Right atrium auricular region (tissue), 2 donors: Measurements from ENCODE around the gene CIBAR2. TPM values are rescaled to one million over a fixed set of nuclear protein-coding genes. Genes with fewer than 3 reads are reported as not detected.

Source experiments
- DNase-seq: peaks from one replicate; pipeline ENCODE4 v3.0.0-alpha.2; 2019; ENCODE audit warnings: low spot score
- H3K27ac ChIP-seq, 2 donors: fragments of 200-600 bp; sonication (generic); 1 replicate in 1 of 2; 2 replicates in 1 of 2; pipeline ENCODE4 v1.5.1; 2016 to 2019
- H3K27me3 ChIP-seq, 2 donors: fragments of 200-600 bp; sonication (generic); one replicate each; pipeline versions ENCODE4 v1.5.1 to v1.6.0; 2017 to 2019
- H3K36me3 ChIP-seq: fragments of 200-600 bp; sonication (generic); one replicate; pipeline ENCODE4 v1.5.1; 2016
- H3K4me1 ChIP-seq, 2 donors: fragments of 200-600 bp; sonication (generic); one replicate each; pipeline versions ENCODE4 v1.5.1 to v1.6.0; 2017 to 2019
- H3K4me3 ChIP-seq, 2 donors: fragments of 200-600 bp; sonication (generic); 1 replicate in 1 of 2; 2 replicates in 1 of 2; pipeline ENCODE4 v1.5.1; 2017 to 2019; ENCODE audit warnings: mild to moderate bottlenecking in 1 of 2, moderate library complexity in 1 of 2
- H3K9me3 ChIP-seq, 2 donors: fragments of 200-600 bp; sonication (generic); one replicate each; pipeline ENCODE4 v1.5.1; 2019
- total RNA-seq, 2 donors: library from RNA; depleted of rRNA; stranded (reverse); fragments of >200 nt; gene quantifications; one replicate each; pipeline ENCODE4 v1.1.0, GENCODE V29; 2016
- TF ChIP-seq, protein P1 (sequence below), 2 donors: fragments of 200-600 bp; sonication (generic); IDR thresholded peaks; one replicate each; pipeline ENCODE4 v1.5.1; 2019; ENCODE audit warnings: antibody characterized with exemption in 2 of 2

The CIBAR2 gene
- total RNA-seq, 2 donors from 2014 or later = not detected

DNA sequence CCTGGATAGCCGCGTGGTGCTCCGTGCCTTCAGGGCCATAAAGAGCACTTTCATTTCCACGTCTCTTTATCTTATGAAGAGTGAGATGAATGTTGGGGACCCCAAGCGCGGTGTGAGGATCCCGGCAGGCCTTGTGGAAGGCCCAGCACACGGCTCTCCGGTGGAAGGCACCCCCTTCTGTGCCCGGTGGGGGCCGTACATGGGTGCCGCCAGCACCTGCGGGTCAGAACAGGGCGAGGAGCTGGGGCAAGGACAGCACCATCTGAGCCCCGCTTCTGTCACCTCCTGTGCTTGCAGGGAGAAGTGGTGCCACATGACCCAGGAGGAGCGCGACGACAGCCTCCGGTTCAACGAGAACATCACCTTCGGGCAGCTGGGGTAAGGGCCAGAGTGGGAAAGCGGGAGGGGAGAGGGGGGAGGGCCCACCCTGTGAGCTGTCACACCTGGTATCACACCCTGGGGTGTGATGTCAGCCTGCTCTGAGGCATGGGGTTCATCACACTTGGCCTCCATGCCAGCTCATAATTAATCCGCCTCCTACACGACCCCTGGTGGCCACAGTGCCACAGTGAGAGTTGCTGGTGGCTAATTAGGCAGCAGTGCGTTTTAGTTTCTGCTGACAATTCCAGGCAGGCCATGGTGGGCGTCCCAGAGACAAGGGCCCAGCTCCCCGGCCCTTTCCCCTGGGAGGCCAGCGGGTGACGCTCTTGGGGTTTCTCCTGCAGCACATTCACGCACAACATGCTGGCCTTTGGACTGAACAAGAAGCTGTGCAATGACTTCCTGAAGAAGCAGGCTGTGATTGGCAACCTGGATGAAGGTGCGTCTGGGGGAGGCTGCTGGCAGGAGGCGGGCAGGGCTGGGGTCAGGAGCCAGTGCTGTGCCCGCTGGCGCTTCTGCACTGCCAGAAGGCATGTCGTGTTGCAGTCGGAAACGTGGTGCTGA lies 25.7 kb downstream of the CIBAR2 start:
- H3K36me3 ChIP-seq = no peaks in the 10 kb centered on the region
- no peaks in the 10 kb centered on the region for H3K27me3 ChIP-seq
- DNase-seq = peak; percentile 80
- TF ChIP-seq, protein P1, sequence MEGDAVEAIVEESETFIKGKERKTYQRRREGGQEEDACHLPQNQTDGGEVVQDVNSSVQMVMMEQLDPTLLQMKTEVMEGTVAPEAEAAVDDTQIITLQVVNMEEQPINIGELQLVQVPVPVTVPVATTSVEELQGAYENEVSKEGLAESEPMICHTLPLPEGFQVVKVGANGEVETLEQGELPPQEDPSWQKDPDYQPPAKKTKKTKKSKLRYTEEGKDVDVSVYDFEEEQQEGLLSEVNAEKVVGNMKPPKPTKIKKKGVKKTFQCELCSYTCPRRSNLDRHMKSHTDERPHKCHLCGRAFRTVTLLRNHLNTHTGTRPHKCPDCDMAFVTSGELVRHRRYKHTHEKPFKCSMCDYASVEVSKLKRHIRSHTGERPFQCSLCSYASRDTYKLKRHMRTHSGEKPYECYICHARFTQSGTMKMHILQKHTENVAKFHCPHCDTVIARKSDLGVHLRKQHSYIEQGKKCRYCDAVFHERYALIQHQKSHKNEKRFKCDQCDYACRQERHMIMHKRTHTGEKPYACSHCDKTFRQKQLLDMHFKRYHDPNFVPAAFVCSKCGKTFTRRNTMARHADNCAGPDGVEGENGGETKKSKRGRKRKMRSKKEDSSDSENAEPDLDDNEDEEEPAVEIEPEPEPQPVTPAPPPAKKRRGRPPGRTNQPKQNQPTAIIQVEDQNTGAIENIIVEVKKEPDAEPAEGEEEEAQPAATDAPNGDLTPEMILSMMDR (IDR thresholded peaks at IDR 0.05) = peak; percentile 56 to 87
- H3K9me3 ChIP-seq = no peaks in the 10 kb centered on the region
- no peak overlapping the region for H3K4me3 ChIP-seq
- H3K27ac ChIP-seq = no peak overlapping the region
- peaks cover 0 to 26% of the 10 kb centered on the region in 2 donors for H3K4me1 ChIP-seq

DNA sequence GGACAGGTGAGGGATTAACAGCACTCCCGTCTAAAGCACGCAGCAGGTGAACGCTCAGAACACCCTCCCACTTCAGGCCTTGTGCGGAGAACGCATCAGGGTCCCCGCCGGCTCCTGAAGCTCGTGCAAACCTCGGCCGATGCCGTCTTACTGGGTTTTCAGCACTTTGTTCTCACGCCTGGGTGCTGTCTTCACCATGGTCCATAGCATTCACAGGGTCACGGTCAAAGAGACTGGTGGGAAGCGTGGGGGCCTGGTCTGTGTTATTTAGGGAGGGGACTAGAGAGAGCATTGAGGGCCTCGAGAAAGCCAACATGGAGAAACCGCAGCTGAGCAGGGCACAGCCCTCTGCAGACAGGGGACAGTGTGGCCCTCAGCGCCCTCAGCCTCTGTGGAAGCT lies 26.6 kb downstream of the CIBAR2 start:
- Histone ChIP-seq H3K4me1 (peaks cover 0 to 24% of the 10 kb centered on the region in 2 donors), H3K27ac (no peak overlapping the region), H3K36me3 (no peaks in the 10 kb centered on the region), H3K4me3 (no peak overlapping the region), H3K27me3 (no peaks in the 10 kb centered on the region), H3K9me3 (no peaks in the 10 kb centered on the region)
- DNase-seq = no peak
- TF ChIP-seq, protein P1 (IDR thresholded peaks at IDR 0.05) = no peak

DNA sequence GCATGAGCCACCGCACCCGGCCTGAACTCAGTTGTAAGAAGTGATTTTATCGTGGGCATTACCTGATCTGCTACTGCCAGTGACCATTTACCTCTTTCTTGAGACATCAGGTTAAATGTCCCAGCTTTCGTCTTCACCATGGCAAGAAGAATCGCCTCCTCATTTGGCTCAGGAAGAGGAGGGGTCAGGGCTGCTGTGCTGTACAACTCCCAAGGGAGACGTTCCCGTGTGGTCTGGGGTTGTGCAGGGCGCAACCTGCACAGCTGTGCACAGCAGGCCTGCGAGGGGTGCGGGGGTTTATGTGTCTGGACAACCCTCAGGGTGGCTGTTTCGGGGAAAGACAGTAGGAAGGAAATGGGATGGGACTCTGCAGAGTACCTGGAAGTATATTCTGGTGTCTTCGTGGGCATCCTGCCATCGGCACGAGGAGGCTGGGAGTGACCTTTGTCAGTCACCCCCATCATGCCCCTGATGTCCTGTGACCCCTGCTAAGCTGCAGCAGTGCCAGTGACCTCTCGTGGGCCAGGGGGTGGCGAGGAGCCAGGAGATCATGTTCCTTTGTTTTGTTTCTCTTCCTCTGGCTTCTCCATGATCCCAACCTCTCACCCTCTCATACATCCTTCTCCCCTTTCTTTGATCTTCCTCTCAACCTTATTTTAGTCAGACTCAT lies 27.3 kb downstream of the CIBAR2 start:
- Histone ChIP-seq H3K27ac (no peak overlapping the region), H3K27me3 (no peaks in the 10 kb centered on the region), H3K36me3 (no peaks in the 10 kb centered on the region), H3K9me3 (no peaks in the 10 kb centered on the region), H3K4me3 (no peak overlapping the region), H3K4me1 (peaks cover 0 to 18% of the 10 kb centered on the region in 2 donors)
- TF ChIP-seq, protein P1 (IDR thresholded peaks at IDR 0.05) = no peak
- DNase-seq = no peak

DNA sequence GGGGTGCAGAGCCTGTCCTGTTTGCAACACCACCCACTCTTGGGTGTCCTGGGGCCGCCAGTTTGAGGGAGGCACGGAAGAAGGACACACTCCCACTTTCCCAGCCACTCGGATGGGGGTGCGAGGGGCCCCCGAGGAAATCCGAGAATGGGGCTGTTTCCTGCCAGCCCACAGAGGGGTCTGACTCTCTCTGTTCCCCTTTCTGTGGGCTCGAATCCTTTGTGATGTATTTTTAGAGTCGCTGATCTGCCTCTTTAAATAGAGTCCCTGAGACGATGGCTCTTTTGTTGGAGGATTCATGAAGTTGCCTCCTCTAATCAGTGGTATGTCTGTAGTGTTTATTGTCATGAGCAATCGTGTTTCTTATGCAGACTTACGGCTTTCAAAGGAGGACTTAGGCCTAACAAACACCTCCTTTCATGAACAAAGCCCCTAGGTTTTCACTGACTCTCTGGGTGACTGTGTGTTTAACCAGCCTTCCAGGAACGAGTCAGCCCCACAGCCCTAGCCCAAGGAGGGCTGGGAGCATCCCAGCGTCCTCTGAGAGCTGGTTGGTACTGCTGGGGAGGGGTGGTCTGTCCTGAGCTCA lies 29.1 kb downstream of the CIBAR2 start:
- TF ChIP-seq, protein P1 (IDR thresholded peaks at IDR 0.05) = no peak
- no peak overlapping the region for H3K27ac ChIP-seq
- H3K27me3 ChIP-seq = no peaks in the 10 kb centered on the region
- no peak for DNase-seq
- peaks cover 15% of the 10 kb centered on the region for H3K36me3 ChIP-seq
- H3K9me3 ChIP-seq = no peaks in the 10 kb centered on the region
- peaks cover 0 to 8% of the 10 kb centered on the region in 2 donors for H3K4me1 ChIP-seq
- no peak overlapping the region for H3K4me3 ChIP-seq

DNA sequence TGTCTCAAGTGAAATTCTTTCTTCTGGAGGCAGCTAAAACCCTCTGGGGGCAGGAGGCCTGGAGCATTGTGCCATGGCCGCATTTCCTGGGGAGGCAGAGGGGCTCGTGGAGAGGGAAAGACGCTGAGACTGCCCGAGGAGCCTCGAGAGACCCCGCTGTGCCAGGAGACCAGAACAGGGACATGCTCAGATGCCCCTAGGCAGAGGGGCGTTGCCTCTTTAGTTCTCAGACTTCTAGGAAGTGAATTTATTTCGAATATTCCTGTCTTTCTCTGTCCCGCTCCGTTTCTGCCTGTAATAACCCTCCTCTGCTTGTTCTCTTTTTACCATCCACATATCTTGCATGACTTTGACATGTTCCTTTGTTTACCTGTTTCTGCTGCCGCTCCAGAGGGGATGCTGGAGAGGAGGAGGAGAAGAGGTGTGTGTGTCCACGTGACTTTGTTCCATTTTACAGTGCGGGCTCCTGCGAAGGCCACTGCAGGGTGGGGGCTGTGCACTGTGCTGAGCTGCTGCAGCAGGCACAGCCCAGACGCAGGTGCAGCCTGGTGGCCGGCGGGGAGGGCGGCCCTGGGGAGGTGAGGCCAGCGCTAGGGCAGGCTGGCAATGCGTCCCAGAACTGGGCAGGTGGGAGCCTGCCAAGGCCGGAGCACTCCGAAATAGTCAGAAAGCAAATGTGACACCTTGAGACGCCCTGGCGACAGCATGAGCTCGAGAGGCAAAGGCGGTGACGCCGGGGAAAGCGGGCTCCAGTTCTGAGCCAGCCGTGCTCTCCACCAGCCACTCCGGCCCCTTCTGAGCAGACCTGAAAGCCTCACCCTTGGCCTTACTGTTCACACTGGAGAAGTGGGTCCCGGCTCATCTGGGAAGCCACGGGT lies 29.9 kb downstream of the CIBAR2 start:
- TF ChIP-seq, protein P1 (IDR thresholded peaks at IDR 0.05) = no peak
- peaks cover 23% of the 10 kb centered on the region for H3K36me3 ChIP-seq
- H3K27ac ChIP-seq = no peak overlapping the region
- no peak for DNase-seq
- no peaks in the 10 kb centered on the region for H3K9me3 ChIP-seq
- H3K4me1 ChIP-seq = peaks cover 0 to 8% of the 10 kb centered on the region in 2 donors
- H3K27me3 ChIP-seq = no peaks in the 10 kb centered on the region
- H3K4me3 ChIP-seq = no peak overlapping the region
